ENCODE measurements around the gene OR1L6.

Gene OR1L6

DNA sequence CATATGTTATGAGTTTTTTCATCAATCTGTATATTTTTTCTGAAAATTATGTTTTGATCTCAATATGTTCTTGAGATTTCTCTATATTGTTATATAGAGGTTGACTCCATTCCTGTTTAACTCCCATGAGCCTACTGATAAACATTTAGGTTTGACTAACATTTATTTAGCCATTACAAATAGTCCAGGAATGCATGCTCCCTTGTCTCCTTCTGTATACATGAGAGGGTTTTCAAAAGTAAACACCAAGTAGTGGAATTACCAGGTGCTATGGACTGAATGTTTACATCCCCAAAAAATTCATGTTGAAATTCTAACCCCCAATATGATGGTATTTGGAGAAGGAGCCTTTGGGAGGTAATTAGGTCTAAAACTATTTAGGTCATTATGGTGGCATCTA is 43.2 kb downstream of the OR1L6 start:
- Histone ChIP-seq H3K36me3 (ENCODE audit: control insufficient read depth, low read length) (no peaks in the 10 kb centered on the region), H3K9me3 (ENCODE audit: control insufficient read depth, insufficient read depth, low read length) (no peaks in the 10 kb centered on the region), H3K27ac (ENCODE audit: low read depth, low read length) (no peak overlapping the region), H3K4me3 (ENCODE audit: low read length) (no peak overlapping the region), H4K20me1 (ENCODE audit: control insufficient read depth, insufficient read depth, low read depth, low read length) (no peaks in the 10 kb centered on the region), H3K4me1 (ENCODE audit: control insufficient read depth, low read length) (no peaks in the 10 kb centered on the region), H3F3A (ENCODE audit: control insufficient read depth, insufficient read depth) (no peaks in the 10 kb centered on the region), H3K9me2 (replicated peaks; ENCODE audit: control insufficient read depth, low read length) (no peaks in the 10 kb centered on the region), H3K27me3 (ENCODE audit: control insufficient read depth, low read length) (no peaks in the 10 kb centered on the region), H3K79me2 (ENCODE audit: control insufficient read depth, low read length) (no peaks in the 10 kb centered on the region), H3K4me2 (ENCODE audit: low read length) (no peak overlapping the region)
- no peak for TF ChIP-seq EZH2phosphoT487 (IDR thresholded peaks at IDR 0.05; ENCODE audit: borderline replicate concordance, low read length)
- TF ChIP-seq, protein P1, sequence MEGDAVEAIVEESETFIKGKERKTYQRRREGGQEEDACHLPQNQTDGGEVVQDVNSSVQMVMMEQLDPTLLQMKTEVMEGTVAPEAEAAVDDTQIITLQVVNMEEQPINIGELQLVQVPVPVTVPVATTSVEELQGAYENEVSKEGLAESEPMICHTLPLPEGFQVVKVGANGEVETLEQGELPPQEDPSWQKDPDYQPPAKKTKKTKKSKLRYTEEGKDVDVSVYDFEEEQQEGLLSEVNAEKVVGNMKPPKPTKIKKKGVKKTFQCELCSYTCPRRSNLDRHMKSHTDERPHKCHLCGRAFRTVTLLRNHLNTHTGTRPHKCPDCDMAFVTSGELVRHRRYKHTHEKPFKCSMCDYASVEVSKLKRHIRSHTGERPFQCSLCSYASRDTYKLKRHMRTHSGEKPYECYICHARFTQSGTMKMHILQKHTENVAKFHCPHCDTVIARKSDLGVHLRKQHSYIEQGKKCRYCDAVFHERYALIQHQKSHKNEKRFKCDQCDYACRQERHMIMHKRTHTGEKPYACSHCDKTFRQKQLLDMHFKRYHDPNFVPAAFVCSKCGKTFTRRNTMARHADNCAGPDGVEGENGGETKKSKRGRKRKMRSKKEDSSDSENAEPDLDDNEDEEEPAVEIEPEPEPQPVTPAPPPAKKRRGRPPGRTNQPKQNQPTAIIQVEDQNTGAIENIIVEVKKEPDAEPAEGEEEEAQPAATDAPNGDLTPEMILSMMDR (IDR thresholded peaks at IDR 0.05; ENCODE audit: low read depth, low read length, poor library complexity, severe bottlenecking): no peak

DNA sequence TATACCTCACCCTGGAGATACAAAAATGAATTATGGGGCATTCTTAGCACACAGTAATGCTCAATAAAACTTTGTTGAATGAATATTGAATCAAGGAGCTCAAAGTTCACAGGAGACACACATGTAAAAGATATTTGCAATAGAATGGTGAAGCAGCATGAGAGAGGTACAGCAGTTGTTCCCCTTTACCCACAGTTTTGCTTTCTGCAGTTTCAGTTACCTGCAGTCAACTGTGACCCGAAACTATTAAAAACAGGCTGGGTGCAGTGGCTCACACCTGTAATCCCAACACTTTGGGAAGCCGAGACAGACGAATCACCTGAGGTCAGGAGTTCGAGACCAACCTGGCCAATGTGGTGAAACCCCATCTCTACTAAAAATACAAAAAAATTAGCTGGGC is 44.2 kb downstream of the OR1L6 start:
- H3K27ac ChIP-seq (ENCODE audit: low read depth, low read length): no peak overlapping the region
- TF ChIP-seq EZH2phosphoT487 (IDR thresholded peaks at IDR 0.05; ENCODE audit: borderline replicate concordance, low read length): no peak
- TF ChIP-seq, protein P1 (IDR thresholded peaks at IDR 0.05; ENCODE audit: low read depth, low read length, poor library complexity, severe bottlenecking): no peak
- no peaks in the 10 kb centered on the region for H3F3A ChIP-seq (ENCODE audit: control insufficient read depth, insufficient read depth)
- no peaks in the 10 kb centered on the region for H4K20me1 ChIP-seq (ENCODE audit: control insufficient read depth, insufficient read depth, low read depth, low read length)
- H3K4me3 ChIP-seq (ENCODE audit: low read length): no peak overlapping the region
- no peaks in the 10 kb centered on the region for H3K36me3 ChIP-seq (ENCODE audit: control insufficient read depth, low read length)
- no peaks in the 10 kb centered on the region for H3K79me2 ChIP-seq (ENCODE audit: control insufficient read depth, low read length)
- H3K9me2 ChIP-seq (replicated peaks; ENCODE audit: control insufficient read depth, low read length): no peaks in the 10 kb centered on the region
- no peaks in the 10 kb centered on the region for H3K9me3 ChIP-seq (ENCODE audit: control insufficient read depth, insufficient read depth, low read length)
- no peaks in the 10 kb centered on the region for H3K4me1 ChIP-seq (ENCODE audit: control insufficient read depth, low read length)
- H3K4me2 ChIP-seq (ENCODE audit: low read length): no peak overlapping the region
- H3K27me3 ChIP-seq (ENCODE audit: control insufficient read depth, low read length): no peaks in the 10 kb centered on the region

- TF ChIP-seq EZH2phosphoT487 (IDR thresholded peaks at IDR 0.05; ENCODE audit: borderline replicate concordance, low read length): no peak
- TF ChIP-seq, protein P1 (IDR thresholded peaks at IDR 0.05; ENCODE audit: low read depth, low read length, poor library complexity, severe bottlenecking): no peak
- H3K4me3 ChIP-seq (ENCODE audit: low read length): no peak within 1 kb of the TSS
- no peak within 1 kb of the TSS for H3K27ac ChIP-seq (ENCODE audit: low read depth, low read length)
- H3K9me3 ChIP-seq (ENCODE audit: control insufficient read depth, insufficient read depth, low read length): no peaks in the 10 kb centered on the region
- no peaks in the 10 kb centered on the region for H3K79me2 ChIP-seq (ENCODE audit: control insufficient read depth, low read length)
- no peaks in the 10 kb centered on the region for H4K20me1 ChIP-seq (ENCODE audit: control insufficient read depth, insufficient read depth, low read depth, low read length)
- H3K9me2 ChIP-seq (replicated peaks; ENCODE audit: control insufficient read depth, low read length): no peaks in the 10 kb centered on the region
- no peaks in the 10 kb centered on the region for H3K27me3 ChIP-seq (ENCODE audit: control insufficient read depth, low read length)
- no peaks in the 10 kb centered on the region for H3K4me1 ChIP-seq (ENCODE audit: control insufficient read depth, low read length)
- no peaks in the 10 kb centered on the region for H3F3A ChIP-seq (ENCODE audit: control insufficient read depth, insufficient read depth)
- no peak within 1 kb of the TSS for H3K4me2 ChIP-seq (ENCODE audit: low read length)
- no peaks in the 10 kb centered on the region for H3K36me3 ChIP-seq (ENCODE audit: control insufficient read depth, low read length)
Measured at GRCh38 chr9:122788831-122789230, 46.7 kb downstream of the OR1L6 start, which contains the start of gene OR5C1. Gene OR5C1 (plus strand): TSS chr9:122788933. CDS start chr9:122788933, 0 bp downstream.

Measured in DOHH2 (cell line).